Measurements from ENCODE around the gene ADARB2.

DNA sequence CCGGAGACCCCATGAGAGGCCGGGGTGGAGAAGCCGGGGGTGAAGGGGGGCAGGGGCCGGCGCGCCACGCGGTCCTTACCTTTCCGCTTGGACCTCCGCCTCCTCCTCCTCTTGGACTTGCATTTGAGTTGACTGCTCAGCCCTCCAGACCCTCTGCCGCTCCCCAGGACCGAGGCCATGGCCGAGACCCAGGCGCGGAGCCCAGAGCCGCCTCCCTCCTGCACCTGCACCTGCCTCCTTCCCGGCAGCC lies 428 bp downstream of the ADARB2 start:
- TF ChIP-seq TEAD4 (IDR thresholded peaks at IDR 0.05), result no peak
- TF ChIP-seq EP300 (IDR thresholded peaks at IDR 0.05; ENCODE audit: borderline replicate concordance), result no peak
- TF ChIP-seq, protein P1, sequence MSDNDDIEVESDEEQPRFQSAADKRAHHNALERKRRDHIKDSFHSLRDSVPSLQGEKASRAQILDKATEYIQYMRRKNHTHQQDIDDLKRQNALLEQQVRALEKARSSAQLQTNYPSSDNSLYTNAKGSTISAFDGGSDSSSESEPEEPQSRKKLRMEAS (IDR thresholded peaks at IDR 0.05), result no peak
- TF ChIP-seq, protein P2, sequence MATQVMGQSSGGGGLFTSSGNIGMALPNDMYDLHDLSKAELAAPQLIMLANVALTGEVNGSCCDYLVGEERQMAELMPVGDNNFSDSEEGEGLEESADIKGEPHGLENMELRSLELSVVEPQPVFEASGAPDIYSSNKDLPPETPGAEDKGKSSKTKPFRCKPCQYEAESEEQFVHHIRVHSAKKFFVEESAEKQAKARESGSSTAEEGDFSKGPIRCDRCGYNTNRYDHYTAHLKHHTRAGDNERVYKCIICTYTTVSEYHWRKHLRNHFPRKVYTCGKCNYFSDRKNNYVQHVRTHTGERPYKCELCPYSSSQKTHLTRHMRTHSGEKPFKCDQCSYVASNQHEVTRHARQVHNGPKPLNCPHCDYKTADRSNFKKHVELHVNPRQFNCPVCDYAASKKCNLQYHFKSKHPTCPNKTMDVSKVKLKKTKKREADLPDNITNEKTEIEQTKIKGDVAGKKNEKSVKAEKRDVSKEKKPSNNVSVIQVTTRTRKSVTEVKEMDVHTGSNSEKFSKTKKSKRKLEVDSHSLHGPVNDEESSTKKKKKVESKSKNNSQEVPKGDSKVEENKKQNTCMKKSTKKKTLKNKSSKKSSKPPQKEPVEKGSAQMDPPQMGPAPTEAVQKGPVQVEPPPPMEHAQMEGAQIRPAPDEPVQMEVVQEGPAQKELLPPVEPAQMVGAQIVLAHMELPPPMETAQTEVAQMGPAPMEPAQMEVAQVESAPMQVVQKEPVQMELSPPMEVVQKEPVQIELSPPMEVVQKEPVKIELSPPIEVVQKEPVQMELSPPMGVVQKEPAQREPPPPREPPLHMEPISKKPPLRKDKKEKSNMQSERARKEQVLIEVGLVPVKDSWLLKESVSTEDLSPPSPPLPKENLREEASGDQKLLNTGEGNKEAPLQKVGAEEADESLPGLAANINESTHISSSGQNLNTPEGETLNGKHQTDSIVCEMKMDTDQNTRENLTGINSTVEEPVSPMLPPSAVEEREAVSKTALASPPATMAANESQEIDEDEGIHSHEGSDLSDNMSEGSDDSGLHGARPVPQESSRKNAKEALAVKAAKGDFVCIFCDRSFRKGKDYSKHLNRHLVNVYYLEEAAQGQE (IDR thresholded peaks at IDR 0.05; ENCODE audit: low read depth), result no peak

All from Ishikawa (cell line).